Measurements from ENCODE around the gene GSTP1.

The GSTP1 gene

DNA sequence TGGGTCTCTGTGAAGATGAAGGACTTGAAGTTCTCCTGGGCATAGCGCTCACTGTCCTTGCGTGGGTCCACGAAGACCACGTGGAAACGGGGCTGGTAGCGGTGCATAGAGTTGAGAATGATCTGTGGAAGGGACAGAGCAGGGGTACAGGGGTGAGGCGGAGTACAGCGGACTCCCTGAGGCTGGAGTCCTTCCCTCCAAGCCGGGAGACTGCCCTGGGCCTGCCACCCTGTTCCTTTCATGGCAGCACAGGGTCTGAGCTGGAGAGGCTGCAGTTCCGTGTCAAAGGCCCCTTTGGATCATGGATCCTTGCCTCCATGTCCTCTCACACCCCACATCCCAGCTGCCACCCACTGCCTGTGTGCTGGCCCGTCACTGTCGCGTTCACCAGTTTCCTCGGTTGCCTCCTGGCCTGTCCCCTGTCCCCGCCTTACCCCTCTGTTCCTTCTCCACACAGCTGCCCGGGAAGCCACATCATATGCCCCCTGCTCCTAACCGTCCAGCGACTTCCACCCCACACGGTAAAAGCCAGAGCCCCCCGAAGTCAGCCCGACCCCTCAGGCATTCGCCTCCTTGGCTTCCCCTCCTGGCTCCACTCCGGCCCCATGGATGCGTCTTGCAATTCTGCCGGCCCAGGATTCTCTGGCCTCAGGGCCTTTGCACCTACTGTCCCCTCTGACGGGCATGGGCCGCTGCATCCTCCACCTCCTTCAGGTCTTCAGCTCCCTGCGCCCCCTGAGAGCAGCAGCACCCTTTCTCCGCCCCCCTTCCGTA lies 49.6 kb downstream of the GSTP1 start:
- Histone ChIP-seq H3K9me3 (ENCODE audit: insufficient read depth, low read length) (no peaks in the 10 kb centered on the region), H3K27ac (ENCODE audit: low read length) (no peak overlapping the region), H3K4me2 (ENCODE audit: low read length) (no peak overlapping the region), H3K27me3 (ENCODE audit: low read depth, low read length) (0 out of 2 replicates have a peak, but pooled peaks cover 2% of the 10 kb centered on the region), H3K4me1 (ENCODE audit: low read length) (peaks cover 18% of the 10 kb centered on the region), H3K9ac (ENCODE audit: low read length) (no peak overlapping the region), H2AFZ (ENCODE audit: low read depth, low read length) (no peak overlapping the region), H3K79me2 (ENCODE audit: low read length) (peaks cover 4% of the 10 kb centered on the region; the same call in 1 of the 2 replicates), H3K4me3 (ENCODE audit: low read length) (no peak overlapping the region), H3K36me3 (replicated peaks; ENCODE audit: low read depth, low read length) (peaks cover under 1% of the 10 kb centered on the region), H4K20me1 (ENCODE audit: insufficient read depth, low read length) (no peaks in the 10 kb centered on the region)
- no peak for TF ChIP-seq EZH2phosphoT487 (IDR thresholded peaks at IDR 0.05; ENCODE audit: low read depth)
- TF ChIP-seq, protein P1, sequence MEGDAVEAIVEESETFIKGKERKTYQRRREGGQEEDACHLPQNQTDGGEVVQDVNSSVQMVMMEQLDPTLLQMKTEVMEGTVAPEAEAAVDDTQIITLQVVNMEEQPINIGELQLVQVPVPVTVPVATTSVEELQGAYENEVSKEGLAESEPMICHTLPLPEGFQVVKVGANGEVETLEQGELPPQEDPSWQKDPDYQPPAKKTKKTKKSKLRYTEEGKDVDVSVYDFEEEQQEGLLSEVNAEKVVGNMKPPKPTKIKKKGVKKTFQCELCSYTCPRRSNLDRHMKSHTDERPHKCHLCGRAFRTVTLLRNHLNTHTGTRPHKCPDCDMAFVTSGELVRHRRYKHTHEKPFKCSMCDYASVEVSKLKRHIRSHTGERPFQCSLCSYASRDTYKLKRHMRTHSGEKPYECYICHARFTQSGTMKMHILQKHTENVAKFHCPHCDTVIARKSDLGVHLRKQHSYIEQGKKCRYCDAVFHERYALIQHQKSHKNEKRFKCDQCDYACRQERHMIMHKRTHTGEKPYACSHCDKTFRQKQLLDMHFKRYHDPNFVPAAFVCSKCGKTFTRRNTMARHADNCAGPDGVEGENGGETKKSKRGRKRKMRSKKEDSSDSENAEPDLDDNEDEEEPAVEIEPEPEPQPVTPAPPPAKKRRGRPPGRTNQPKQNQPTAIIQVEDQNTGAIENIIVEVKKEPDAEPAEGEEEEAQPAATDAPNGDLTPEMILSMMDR (IDR thresholded peaks at IDR 0.05; ENCODE audit: low read depth, low read length), result no peak

DNA sequence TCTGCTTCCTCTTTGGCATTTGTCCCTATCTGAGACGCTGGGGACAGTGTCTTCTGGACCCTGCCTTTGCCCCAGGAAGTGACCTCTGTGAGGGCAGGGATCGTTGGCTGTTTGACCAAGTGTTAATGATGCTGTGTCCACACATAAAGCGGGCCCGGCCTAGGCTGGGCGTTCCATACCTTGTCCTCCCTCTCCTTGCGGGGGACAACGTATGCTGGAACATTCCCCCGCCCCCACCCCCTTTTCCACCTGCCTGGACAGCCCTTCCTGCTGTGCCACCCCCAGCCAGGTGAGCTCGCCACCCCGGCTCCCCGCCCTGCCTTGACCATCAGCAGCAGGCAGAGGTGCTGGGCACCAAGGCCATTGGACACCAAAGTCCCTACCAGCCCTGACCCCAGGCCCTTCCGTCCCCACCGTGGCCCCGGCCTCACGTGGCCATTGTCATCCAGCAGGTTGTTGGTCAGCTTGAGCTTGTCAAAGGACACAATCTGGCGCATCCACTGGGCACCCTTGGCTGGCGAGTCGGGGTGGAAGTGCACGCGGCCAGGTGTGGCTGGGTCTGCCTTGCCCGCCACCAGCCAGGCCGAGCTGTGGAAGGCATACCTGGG lies 50.2 kb downstream of the GSTP1 start:
- Histone ChIP-seq H3K4me3 (ENCODE audit: low read length) (no peak overlapping the region), H3K9me3 (ENCODE audit: insufficient read depth, low read length) (no peaks in the 10 kb centered on the region), H2AFZ (ENCODE audit: low read depth, low read length) (no peak overlapping the region), H4K20me1 (ENCODE audit: insufficient read depth, low read length) (no peaks in the 10 kb centered on the region), H3K27ac (ENCODE audit: low read length) (no peak overlapping the region), H3K9ac (ENCODE audit: low read length) (no peak overlapping the region), H3K79me2 (ENCODE audit: low read length) (peaks cover under 1% of the 10 kb centered on the region; the same call in 1 of the 2 replicates), H3K27me3 (ENCODE audit: low read depth, low read length) (0 out of 2 replicates have a peak, but pooled peaks cover 2% of the 10 kb centered on the region), H3K36me3 (replicated peaks; ENCODE audit: low read depth, low read length) (no peaks in the 10 kb centered on the region), H3K4me1 (ENCODE audit: low read length) (peaks cover 11% of the 10 kb centered on the region), H3K4me2 (ENCODE audit: low read length) (no peak overlapping the region)
- no peak for TF ChIP-seq EZH2phosphoT487 (IDR thresholded peaks at IDR 0.05; ENCODE audit: low read depth)
- TF ChIP-seq, protein P1 (IDR thresholded peaks at IDR 0.05; ENCODE audit: low read depth, low read length), result no peak

- TF ChIP-seq, protein P1 (IDR thresholded peaks at IDR 0.05; ENCODE audit: low read depth, low read length), result no peak
- TF ChIP-seq EZH2phosphoT487 (IDR thresholded peaks at IDR 0.05; ENCODE audit: low read depth), result no peak
Measured at GRCh38 chr11:67634366-67635230, 51.0 kb downstream of the GSTP1 start.

GRCh38 chr11:67635231-67635521 lies 51.6 kb downstream of the GSTP1 start:
- Histone ChIP-seq H3K27ac (ENCODE audit: low read length) (no peak overlapping the region), H3K9ac (ENCODE audit: low read length) (no peak overlapping the region), H3K9me3 (ENCODE audit: insufficient read depth, low read length) (no peaks in the 10 kb centered on the region), H3K79me2 (ENCODE audit: low read length) (no peaks in the 10 kb centered on the region), H3K4me2 (ENCODE audit: low read length) (no peak overlapping the region), H4K20me1 (ENCODE audit: insufficient read depth, low read length) (no peaks in the 10 kb centered on the region), H3K27me3 (ENCODE audit: low read depth, low read length) (0 out of 2 replicates have a peak, but pooled peaks cover 3% of the 10 kb centered on the region), H3K36me3 (replicated peaks; ENCODE audit: low read depth, low read length) (no peaks in the 10 kb centered on the region), H3K4me1 (ENCODE audit: low read length) (peaks cover 10% of the 10 kb centered on the region), H3K4me3 (ENCODE audit: low read length) (no peak overlapping the region), H2AFZ (ENCODE audit: low read depth, low read length) (no peak overlapping the region)
- no peak for TF ChIP-seq EZH2phosphoT487 (IDR thresholded peaks at IDR 0.05; ENCODE audit: low read depth)
- TF ChIP-seq, protein P1 (IDR thresholded peaks at IDR 0.05; ENCODE audit: low read depth, low read length), result no peak

More at GRCh38 chr11:67634366-67635230, 51.0 kb downstream of the GSTP1 start:
- Histone ChIP-seq H3K27me3 (ENCODE audit: low read depth, low read length) (0 out of 2 replicates have a peak, but pooled peaks cover 2% of the 10 kb centered on the region), H3K4me2 (ENCODE audit: low read length) (no peak overlapping the region), H3K4me1 (ENCODE audit: low read length) (peaks cover 8% of the 10 kb centered on the region), H2AFZ (ENCODE audit: low read depth, low read length) (no peak overlapping the region), H3K9me3 (ENCODE audit: insufficient read depth, low read length) (no peaks in the 10 kb centered on the region), H3K79me2 (ENCODE audit: low read length) (no peaks in the 10 kb centered on the region), H3K4me3 (ENCODE audit: low read length) (no peak overlapping the region), H4K20me1 (ENCODE audit: insufficient read depth, low read length) (no peaks in the 10 kb centered on the region), H3K27ac (ENCODE audit: low read length) (no peak overlapping the region), H3K9ac (ENCODE audit: low read length) (no peak overlapping the region), H3K36me3 (replicated peaks; ENCODE audit: low read depth, low read length) (no peaks in the 10 kb centered on the region)
